GM18505 (cell line): ENCODE data around the gene TRAPPC1.

Experiments used
- ATAC-seq: cut with Tn5 transposase; IDR thresholded peaks from one replicate; pipeline ENCODE4 v1.9.1; 2021; ENCODE audit not compliant: unreplicated experiment
- POLR2A ChIP-seq: IDR thresholded peaks from 4 replicates; pipeline ENCODE4 v1.6.1; 2011; ENCODE audit warnings: borderline replicate concordance; ENCODE audit not compliant: insufficient read depth, insufficient read length; ENCODE audit errors: extremely low read depth

Gene TRAPPC1

GRCh38 chr17:7951143-7951792 is 19.5 kb upstream of the TRAPPC1 start:
- TF ChIP-seq POLR2A: peak; percentile 21
- no peak for ATAC-seq

- no peak for TF ChIP-seq POLR2A
Observed at GRCh38 chr17:7950578-7950977, 18.8 kb upstream of the TRAPPC1 start.

GRCh38 chr17:7947651-7948050 is 15.9 kb upstream of the TRAPPC1 start:
- no peak for ATAC-seq
- no peak for TF ChIP-seq POLR2A

More at GRCh38 chr17:7950578-7950977, 18.8 kb upstream of the TRAPPC1 start:
- ATAC-seq: no peak

GRCh38 chr17:7946441-7946840 is 14.7 kb upstream of the TRAPPC1 start:
- ATAC-seq: no peak
- TF ChIP-seq POLR2A: no peak

- no peak for TF ChIP-seq POLR2A
Observed at GRCh38 chr17:7945651-7946050, 13.9 kb upstream of the TRAPPC1 start.

GRCh38 chr17:7944326-7944725 is 12.6 kb upstream of the TRAPPC1 start:
- TF ChIP-seq POLR2A: no peak
- ATAC-seq: no peak

More at GRCh38 chr17:7945651-7946050, 13.9 kb upstream of the TRAPPC1 start:
- ATAC-seq: no peak

- ATAC-seq: no peak
- no peak for TF ChIP-seq POLR2A
Observed at GRCh38 chr17:7943291-7943690, 11.5 kb upstream of the TRAPPC1 start.

GRCh38 chr17:7940743-7941142 is 9.0 kb upstream of the TRAPPC1 start:
- no peak for ATAC-seq
- no peak for TF ChIP-seq POLR2A

- no peak for TF ChIP-seq POLR2A
- ATAC-seq: no peak
Observed at GRCh38 chr17:7940034-7940433, 8.3 kb upstream of the TRAPPC1 start.

GRCh38 chr17:7935859-7936258 is 4.1 kb upstream of the TRAPPC1 start:
- no peak for TF ChIP-seq POLR2A
- ATAC-seq: no peak

GRCh38 chr17:7932949-7933348 is 1.2 kb upstream of the TRAPPC1 start:
- no peak for ATAC-seq
- no peak for TF ChIP-seq POLR2A

- TF ChIP-seq POLR2A: no peak
- peak; percentile 12 for ATAC-seq
Observed at GRCh38 chr17:7932483-7932891, 741 bp upstream of the TRAPPC1 start.

GRCh38 chr17:7930841-7931631 is 710 bp downstream of the TRAPPC1 start:
- no peak for ATAC-seq
- no peak for TF ChIP-seq POLR2A

- ATAC-seq: no peak
- TF ChIP-seq POLR2A: no peak
Observed at GRCh38 chr17:7929158-7930023, 2.4 kb downstream of the TRAPPC1 start, which contains the start of gene KCNAB3. TSS of gene KCNAB3 (minus strand) at chr17:7929856. CDS start at chr17:7929435, 421 bp downstream.

- no peak for TF ChIP-seq POLR2A
- ATAC-seq: no peak
Observed at GRCh38 chr17:7927596-7927995, 4.2 kb downstream of the TRAPPC1 start.
